Tibial nerve (tissue), 4 donors: ENCODE measurements around the gene ARID1B. TPM values are rescaled to one million over a fixed set of nuclear protein-coding genes. Genes with fewer than 3 reads are reported as not detected.

Experiments used
- DNase-seq, 2 donors: peaks; one replicate each; pipeline ENCODE4 v3.0.0-alpha.2; 2019; ENCODE audit warnings: low spot score in 2 of 2
- H3K27ac ChIP-seq, 4 donors: fragments of 200-600 bp; sonication (generic) in 3 of 4; one replicate each; pipeline ENCODE4 v1.5.1; 2017 to 2019; ENCODE audit warnings: mild to moderate bottlenecking in 1 of 4
- H3K27me3 ChIP-seq, 2 donors: fragments of 200-600 bp; sonication (generic) in 1 of 2; one replicate each; pipeline versions ENCODE4 v1.5.1 to v1.6.0; 2017 to 2019
- H3K36me3 ChIP-seq, 3 donors: fragments of 200-600 bp; sonication (generic); one replicate each; pipeline ENCODE4 v1.5.1; 2018 to 2019
- H3K4me1 ChIP-seq, 4 donors: fragments of 200-600 bp; sonication (generic) in 3 of 4; one replicate each; pipeline ENCODE4 v1.5.1; 2017 to 2019
- H3K4me3 ChIP-seq, 4 donors: fragments of 200-600 bp; sonication (generic) in 3 of 4; one replicate each; pipeline ENCODE4 v1.5.1; 2017 to 2019; ENCODE audit warnings: mild to moderate bottlenecking in 1 of 4, moderate library complexity in 1 of 4
- H3K9me3 ChIP-seq, 4 donors: fragments of 200-600 bp; sonication (generic) in 3 of 4; one replicate each; pipeline ENCODE4 v1.5.1; 2017 to 2019
- CTCF ChIP-seq, 5 experiments: fragments of 200-600 bp in 3 of 5; fragments of 450-650 bp in 2 of 5; sonication (generic) in 3 of 5; IDR thresholded peaks; one replicate each; pipeline ENCODE4 v1.5.1; 2016 to 2019; ENCODE audit warnings: antibody characterized with exemption in 5 of 5, mild to moderate bottlenecking in 3 of 5, moderate library complexity in 2 of 5
- EP300 ChIP-seq, 2 donors: sonication (generic); formaldehyde crosslinking; IDR thresholded peaks; one replicate each; pipeline ENCODE4 v1.6.1; 2017; ENCODE audit warnings: antibody characterized with exemption in 2 of 2, mild to moderate bottlenecking in 1 of 2
- POLR2A ChIP-seq, 2 donors: fragments of 450-650 bp; IDR thresholded peaks; one replicate each; pipeline ENCODE4 v1.6.1; 2017; ENCODE audit warnings: antibody characterized with exemption in 2 of 2, mild to moderate bottlenecking in 2 of 2, moderate library complexity in 2 of 2
- WGBS, 2 donors: methylation state at CpG; one replicate each; pipeline ENCODE4 v1.1.5; 2018; 5-methylcytosine and 5-hydroxymethylcytosine counted together
- total RNA-seq, 4 donors: library from RNA; depleted of rRNA; stranded (reverse); fragments of >200 nt; gene quantifications; one replicate each; pipeline ENCODE4 v1.1.0, GENCODE V29; 2016

The ARID1B gene
- total RNA-seq, 4 donors from 2014 or later = 91.5 to 123 (median 110) TPM

GRCh38 chr6:156989159-156989806, 212.1 kb downstream of the ARID1B start:
- 83 to 85% methylated on average over 8 of the region's 8 CpGs for WGBS, 2 donors
- no peaks in the 10 kb centered on the region for H3K9me3 ChIP-seq
- DNase-seq = no peak
- peaks cover 0 to 39% (median 10%) of the 10 kb centered on the region in 4 donors for H3K4me1 ChIP-seq
- no peak overlapping the region for H3K27ac ChIP-seq
- H3K36me3 ChIP-seq = no peaks in the 10 kb centered on the region
- TF ChIP-seq EP300 (IDR thresholded peaks at IDR 0.05) = no peak
- TF ChIP-seq POLR2A (IDR thresholded peaks at IDR 0.05) = no peak
- TF ChIP-seq CTCF (IDR thresholded peaks at IDR 0.05) = no peak
- no peaks in the 10 kb centered on the region for H3K27me3 ChIP-seq
- no peak overlapping the region for H3K4me3 ChIP-seq

GRCh38 chr6:156992020-156992804, 215.0 kb downstream of the ARID1B start:
- Histone ChIP-seq H3K27me3 (no peaks in the 10 kb centered on the region), H3K36me3 (no peaks in the 10 kb centered on the region), H3K4me1 (peaks cover 0 to 39% (median 12%) of the 10 kb centered on the region in 4 donors), H3K9me3 (no peaks in the 10 kb centered on the region), H3K27ac (no peak overlapping the region), H3K4me3 (no peak overlapping the region)
- no peak for DNase-seq
- WGBS, 2 donors = 44 to 45% methylated on average over 13 of the region's 13 CpGs
- TF ChIP-seq CTCF (IDR thresholded peaks at IDR 0.05) (no peak), POLR2A (IDR thresholded peaks at IDR 0.05) (no peak), EP300 (IDR thresholded peaks at IDR 0.05) (no peak)

DNA sequence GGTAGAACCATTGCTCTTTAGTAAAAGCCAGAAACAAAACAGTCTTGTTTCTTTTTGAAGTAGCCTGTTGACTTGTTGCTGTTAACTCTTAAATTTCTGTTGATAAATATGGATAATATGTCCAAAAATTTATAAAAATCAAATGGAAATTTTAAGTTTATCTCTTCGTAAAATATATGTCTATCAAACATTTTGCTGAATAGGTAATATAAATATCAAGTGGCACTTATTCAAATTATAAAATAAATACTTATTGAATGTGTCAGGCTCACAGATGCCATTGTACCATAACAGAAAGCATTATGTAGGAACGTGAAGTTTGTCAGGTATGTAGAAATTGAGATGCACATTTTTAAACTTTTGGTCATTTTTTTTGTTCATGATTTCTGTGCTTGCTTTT, 216.5 kb downstream of the ARID1B start:
- DNase-seq = no peak
- Histone ChIP-seq H3K9me3 (no peaks in the 10 kb centered on the region), H3K27me3 (no peaks in the 10 kb centered on the region), H3K4me1 (peaks cover 0 to 26% (median 9%) of the 10 kb centered on the region in 4 donors), H3K4me3 (no peak overlapping the region), H3K36me3 (no peaks in the 10 kb centered on the region), H3K27ac (no peak overlapping the region)
- TF ChIP-seq POLR2A (IDR thresholded peaks at IDR 0.05) (no peak), CTCF (IDR thresholded peaks at IDR 0.05) (no peak), EP300 (IDR thresholded peaks at IDR 0.05) (no peak)
- WGBS, 2 donors = 78 to 80% methylated on average over 2 of the region's 2 CpGs

DNA sequence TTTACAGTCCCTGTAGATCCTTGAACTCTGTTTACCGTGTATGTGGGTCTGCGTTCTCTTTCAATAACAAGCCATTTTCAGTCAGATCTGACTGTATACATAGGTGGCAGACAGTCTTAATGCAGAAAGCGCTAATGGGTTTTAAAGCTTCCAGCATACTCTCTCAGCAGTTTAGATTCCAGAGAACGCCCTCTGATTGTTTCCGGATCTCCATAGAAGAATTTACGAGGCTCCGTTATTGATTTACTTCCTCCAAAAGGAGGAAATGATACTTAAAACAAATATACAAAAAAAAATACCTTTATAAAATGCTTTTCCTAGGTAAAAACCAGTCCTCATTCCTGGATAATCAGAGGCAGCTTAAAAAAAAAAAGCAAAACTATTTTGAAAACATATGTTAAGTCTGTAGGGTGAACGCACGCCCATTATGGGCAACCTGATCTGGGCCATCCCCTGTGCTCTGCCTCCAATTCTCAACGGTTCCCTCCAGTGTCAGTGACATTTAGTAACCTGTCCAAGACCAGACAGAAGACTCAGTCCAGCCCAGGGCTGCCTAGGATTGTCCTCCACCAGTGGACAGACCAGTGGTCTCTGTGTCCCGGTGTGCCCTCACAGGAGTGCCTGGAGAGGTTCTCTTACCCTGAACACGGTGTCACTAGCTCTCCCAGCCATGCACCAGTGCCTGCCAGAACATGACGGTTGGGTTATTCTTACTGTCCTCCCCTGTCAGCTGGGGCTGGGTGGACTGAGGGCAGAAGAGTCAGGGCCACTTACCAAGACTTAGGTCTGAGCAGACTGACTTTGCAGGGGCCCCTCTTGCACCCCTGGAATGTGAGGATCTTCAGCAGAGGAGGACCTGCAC, 217.3 kb downstream of the ARID1B start:
- Histone ChIP-seq H3K9me3 (no peaks in the 10 kb centered on the region), H3K4me1 (peaks cover 0 to 32% (median 9%) of the 10 kb centered on the region in 4 donors), H3K4me3 (no peak overlapping the region), H3K36me3 (no peaks in the 10 kb centered on the region), H3K27me3 (no peaks in the 10 kb centered on the region), H3K27ac (no peak overlapping the region)
- no peak for TF ChIP-seq POLR2A (IDR thresholded peaks at IDR 0.05)
- TF ChIP-seq CTCF (IDR thresholded peaks at IDR 0.05) = no peak
- no peak for TF ChIP-seq EP300 (IDR thresholded peaks at IDR 0.05)
- DNase-seq = no peak
- 66 to 70% methylated on average over 13 of the region's 13 CpGs for WGBS, 2 donors
